K562 (cell line): ENCODE data around the gene FAM219B. TPM values are rescaled to one million over a fixed set of nuclear protein-coding genes. Genes with fewer than 3 reads are reported as not detected.

Source experiments
- EHMT2 ChIP-seq: fragments of 450-650 bp; IDR thresholded peaks from 2 replicates; pipeline ENCODE4 v1.6.1; 2018; ENCODE audit warnings: antibody characterized with exemption
- GABPB2 ChIP-seq: fragments of 250-450 bp; sonication (Bioruptor Pico); conservative IDR thresholded peaks from 2 replicates; pipeline ENCODE4 v1.5.1; 2021; ENCODE audit warnings: mild to moderate bottlenecking
- KLF1 ChIP-seq: fragments of 450-650 bp; IDR thresholded peaks from 2 replicates; pipeline ENCODE4 v1.6.1; 2016; ENCODE audit warnings: missing genetic modification characterization, missing compliant biosample characterization
- MEIS2 ChIP-seq: fragments of 450-650 bp; IDR thresholded peaks from 2 replicates; pipeline ENCODE4 v1.6.1; 2014; ENCODE audit warnings: mild to moderate bottlenecking; ENCODE audit not compliant: partially characterized antibody
- POLR2A ChIP-seq: fragments of 450-650 bp; conservative IDR thresholded peaks from 2 replicates; pipeline ENCODE4 v1.6.1; 2016
- TAF1 ChIP-seq: IDR thresholded peaks from 2 replicates; pipeline ENCODE4 v1.6.1; 2011; ENCODE audit warnings: mild to moderate bottlenecking, low read length, moderate library complexity; ENCODE audit not compliant: insufficient read depth, control insufficient read depth, severe bottlenecking; ENCODE audit errors: extremely low read depth
- ZBTB7A ChIP-seq: IDR thresholded peaks from 2 replicates; pipeline ENCODE4 v1.6.1; 2011; ENCODE audit warnings: low read depth, mild to moderate bottlenecking, low read length, moderate library complexity, borderline replicate concordance; ENCODE audit not compliant: control insufficient read depth
- polyA plus RNA-seq, 8 experiments: library from polyadenylated mRNA; depleted of rRNA in 4 of 8; stranded (reverse) in 5 of 8; unstranded in 3 of 8; fragments of >200 nt; fragmentation: Nextera tagmentation in 2 of 8; fragmentation: Illumina TruSeq in 1 of 8; extraction: Ambion mirVana in 2 of 8; extraction: Trizol in 1 of 8; gene quantifications; 2 replicates each; pipeline versions ENCODE4 v1.2.1 to v1.2.3, GENCODE V29; 2011 to 2014; ENCODE audit warnings: inconsistent platforms in 1 of 8, missing spikeins in 1 of 8
- total RNA-seq, 7 experiments: library from RNA; depleted of rRNA in 6 of 7; stranded (reverse); fragments of >200 nt in 6 of 7; fragmentation: Illumina TruSeq in 2 of 7; extraction: Trizol in 2 of 7; gene quantifications; 2 replicates each; pipeline versions ENCODE4 v1.2.1 to v1.2.3, GENCODE V29; 2011 to 2021; ENCODE audit warnings: low replicate concordance in 1 of 7
- TF ChIP-seq, protein P1 (sequence below): fragments of 250-450 bp; sonication (Bioruptor Pico); IDR thresholded peaks from 2 replicates; pipeline ENCODE4 v1.5.0; 2022; ENCODE audit warnings: mild to moderate bottlenecking
- TF ChIP-seq, protein P2 (sequence below), 2 experiments: fragments of 450-650 bp; formaldehyde crosslinking in 1 of 2; IDR thresholded peaks; 2 replicates each; pipeline versions ENCODE4 v1.4.0 to v1.6.1; 2014 to 2020; ENCODE audit warnings: mild to moderate bottlenecking in 2 of 2, borderline replicate concordance in 1 of 2, low read depth in 1 of 2
- TF ChIP-seq, protein P3 (sequence below): fragments of 450-650 bp; IDR thresholded peaks from 2 replicates; pipeline ENCODE4 v1.6.1; 2014; ENCODE audit warnings: low read depth, mild to moderate bottlenecking, moderate library complexity, borderline replicate concordance
- TF ChIP-seq, protein P4 (sequence below), 2 experiments: fragments of 450-650 bp in 1 of 2; sonication (generic) in 1 of 2; formaldehyde crosslinking in 1 of 2; IDR thresholded peaks in 1 of 2; conservative IDR thresholded peaks in 1 of 2; 2 replicates each; pipeline versions ENCODE4 v1.6.1 to v1.8.1; 2016 to 2023; ENCODE audit warnings: mild to moderate bottlenecking in 2 of 2, moderate library complexity in 2 of 2, inconsistent platforms in 1 of 2, missing genetic modification reagents in 1 of 2

FAM219B gene
- total and polyA plus RNA-seq, 9 of the 15 experiments (the other 6 are each of a cell fraction or from before 2014, with no cell fraction given), result 6.8 to 50.4 (median 29.4) TPM

DNA sequence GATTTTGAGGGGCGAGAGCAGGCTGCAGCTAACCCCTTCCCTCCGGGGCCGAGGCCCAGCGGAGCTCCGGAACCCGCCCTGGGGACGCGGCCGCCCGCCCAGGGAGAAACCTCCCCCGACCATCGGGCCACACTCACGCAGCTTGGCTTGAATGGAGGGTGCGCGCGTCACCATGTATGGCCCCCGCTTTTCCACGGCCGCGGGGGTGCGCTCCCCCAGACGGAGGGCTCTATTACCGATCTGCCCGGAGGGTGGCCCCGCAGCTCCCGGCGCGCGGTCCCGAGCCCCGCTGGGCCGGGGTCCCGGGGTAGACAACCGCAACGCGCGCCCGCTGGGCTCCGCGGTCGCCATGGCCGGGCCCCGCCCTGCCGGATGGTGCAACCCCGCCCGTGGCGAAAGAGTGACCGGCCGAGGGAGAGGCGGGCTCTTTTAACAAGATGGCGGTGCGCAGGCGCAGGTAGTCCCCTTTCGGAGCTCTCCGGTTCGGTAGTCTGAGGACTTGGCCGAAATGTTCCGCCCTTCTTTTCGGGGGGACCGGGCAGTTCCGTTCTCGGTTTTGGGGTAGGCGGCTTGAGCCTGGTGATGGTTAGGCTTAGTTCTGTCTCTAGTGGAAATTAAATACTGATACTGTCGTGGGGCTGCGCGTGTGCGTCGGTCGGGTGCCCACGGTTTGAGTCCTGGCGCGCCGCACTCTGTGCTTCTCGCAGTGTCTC, at the start of gene FAM219B (continued):
- TF ChIP-seq, protein P1, sequence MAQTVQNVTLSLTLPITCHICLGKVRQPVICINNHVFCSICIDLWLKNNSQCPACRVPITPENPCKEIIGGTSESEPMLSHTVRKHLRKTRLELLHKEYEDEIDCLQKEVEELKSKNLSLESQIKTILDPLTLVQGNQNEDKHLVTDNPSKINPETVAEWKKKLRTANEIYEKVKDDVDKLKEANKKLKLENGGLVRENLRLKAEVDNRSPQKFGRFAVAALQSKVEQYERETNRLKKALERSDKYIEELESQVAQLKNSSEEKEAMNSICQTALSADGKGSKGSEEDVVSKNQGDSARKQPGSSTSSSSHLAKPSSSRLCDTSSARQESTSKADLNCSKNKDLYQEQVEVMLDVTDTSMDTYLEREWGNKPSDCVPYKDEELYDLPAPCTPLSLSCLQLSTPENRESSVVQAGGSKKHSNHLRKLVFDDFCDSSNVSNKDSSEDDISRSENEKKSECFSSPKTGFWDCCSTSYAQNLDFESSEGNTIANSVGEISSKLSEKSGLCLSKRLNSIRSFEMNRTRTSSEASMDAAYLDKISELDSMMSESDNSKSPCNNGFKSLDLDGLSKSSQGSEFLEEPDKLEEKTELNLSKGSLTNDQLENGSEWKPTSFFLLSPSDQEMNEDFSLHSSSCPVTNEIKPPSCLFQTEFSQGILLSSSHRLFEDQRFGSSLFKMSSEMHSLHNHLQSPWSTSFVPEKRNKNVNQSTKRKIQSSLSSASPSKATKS (CRISPR knock-in tag), result no peak
- TF ChIP-seq, protein P2, sequence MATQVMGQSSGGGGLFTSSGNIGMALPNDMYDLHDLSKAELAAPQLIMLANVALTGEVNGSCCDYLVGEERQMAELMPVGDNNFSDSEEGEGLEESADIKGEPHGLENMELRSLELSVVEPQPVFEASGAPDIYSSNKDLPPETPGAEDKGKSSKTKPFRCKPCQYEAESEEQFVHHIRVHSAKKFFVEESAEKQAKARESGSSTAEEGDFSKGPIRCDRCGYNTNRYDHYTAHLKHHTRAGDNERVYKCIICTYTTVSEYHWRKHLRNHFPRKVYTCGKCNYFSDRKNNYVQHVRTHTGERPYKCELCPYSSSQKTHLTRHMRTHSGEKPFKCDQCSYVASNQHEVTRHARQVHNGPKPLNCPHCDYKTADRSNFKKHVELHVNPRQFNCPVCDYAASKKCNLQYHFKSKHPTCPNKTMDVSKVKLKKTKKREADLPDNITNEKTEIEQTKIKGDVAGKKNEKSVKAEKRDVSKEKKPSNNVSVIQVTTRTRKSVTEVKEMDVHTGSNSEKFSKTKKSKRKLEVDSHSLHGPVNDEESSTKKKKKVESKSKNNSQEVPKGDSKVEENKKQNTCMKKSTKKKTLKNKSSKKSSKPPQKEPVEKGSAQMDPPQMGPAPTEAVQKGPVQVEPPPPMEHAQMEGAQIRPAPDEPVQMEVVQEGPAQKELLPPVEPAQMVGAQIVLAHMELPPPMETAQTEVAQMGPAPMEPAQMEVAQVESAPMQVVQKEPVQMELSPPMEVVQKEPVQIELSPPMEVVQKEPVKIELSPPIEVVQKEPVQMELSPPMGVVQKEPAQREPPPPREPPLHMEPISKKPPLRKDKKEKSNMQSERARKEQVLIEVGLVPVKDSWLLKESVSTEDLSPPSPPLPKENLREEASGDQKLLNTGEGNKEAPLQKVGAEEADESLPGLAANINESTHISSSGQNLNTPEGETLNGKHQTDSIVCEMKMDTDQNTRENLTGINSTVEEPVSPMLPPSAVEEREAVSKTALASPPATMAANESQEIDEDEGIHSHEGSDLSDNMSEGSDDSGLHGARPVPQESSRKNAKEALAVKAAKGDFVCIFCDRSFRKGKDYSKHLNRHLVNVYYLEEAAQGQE (IDR thresholded peaks at IDR 0.05; ENCODE audit: borderline replicate concordance), result 0 out of 2 replicates have a peak, but pooled peaks have one; percentile 3
- TF ChIP-seq, protein P2 (CRISPR knock-in tag; IDR thresholded peaks at IDR 0.05; ENCODE audit: low read depth), result no peak
- peak; percentile 87 for TF ChIP-seq POLR2A
- TF ChIP-seq, protein P3, sequence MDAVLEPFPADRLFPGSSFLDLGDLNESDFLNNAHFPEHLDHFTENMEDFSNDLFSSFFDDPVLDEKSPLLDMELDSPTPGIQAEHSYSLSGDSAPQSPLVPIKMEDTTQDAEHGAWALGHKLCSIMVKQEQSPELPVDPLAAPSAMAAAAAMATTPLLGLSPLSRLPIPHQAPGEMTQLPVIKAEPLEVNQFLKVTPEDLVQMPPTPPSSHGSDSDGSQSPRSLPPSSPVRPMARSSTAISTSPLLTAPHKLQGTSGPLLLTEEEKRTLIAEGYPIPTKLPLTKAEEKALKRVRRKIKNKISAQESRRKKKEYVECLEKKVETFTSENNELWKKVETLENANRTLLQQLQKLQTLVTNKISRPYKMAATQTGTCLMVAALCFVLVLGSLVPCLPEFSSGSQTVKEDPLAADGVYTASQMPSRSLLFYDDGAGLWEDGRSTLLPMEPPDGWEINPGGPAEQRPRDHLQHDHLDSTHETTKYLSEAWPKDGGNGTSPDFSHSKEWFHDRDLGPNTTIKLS, result no peak
- 0 out of 2 replicates have a peak, but pooled peaks have one; percentile 51 for TF ChIP-seq ZBTB7A
- TF ChIP-seq GABPB2 (CRISPR knock-in tag), result no peak
- no peak for TF ChIP-seq EHMT2
- TF ChIP-seq TAF1, result peak; percentile 85
- TF ChIP-seq, protein P4, sequence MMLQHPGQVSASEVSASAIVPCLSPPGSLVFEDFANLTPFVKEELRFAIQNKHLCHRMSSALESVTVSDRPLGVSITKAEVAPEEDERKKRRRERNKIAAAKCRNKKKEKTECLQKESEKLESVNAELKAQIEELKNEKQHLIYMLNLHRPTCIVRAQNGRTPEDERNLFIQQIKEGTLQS (IDR thresholded peaks at IDR 0.05), result 0 out of 2 replicates have a peak, but pooled peaks have one; percentile 8
- TF ChIP-seq, protein P4 (CRISPR knock-in tag; conservative IDR thresholded peaks at IDR 0.05), result no peak
- 0 out of 2 replicates have a peak, but pooled peaks have one; percentile 59 for TF ChIP-seq KLF1 (tag)
- peak; percentile 80 for TF ChIP-seq MEIS2
